Measurements from ENCODE around the gene C9orf85. TPM values are rescaled to one million over a fixed set of nuclear protein-coding genes. Genes with fewer than 3 reads are reported as not detected.

C9orf85 gene
- total and polyA plus RNA-seq, 7 donors, result 8.8 to 40.0 (median 13.3) TPM

DNA sequence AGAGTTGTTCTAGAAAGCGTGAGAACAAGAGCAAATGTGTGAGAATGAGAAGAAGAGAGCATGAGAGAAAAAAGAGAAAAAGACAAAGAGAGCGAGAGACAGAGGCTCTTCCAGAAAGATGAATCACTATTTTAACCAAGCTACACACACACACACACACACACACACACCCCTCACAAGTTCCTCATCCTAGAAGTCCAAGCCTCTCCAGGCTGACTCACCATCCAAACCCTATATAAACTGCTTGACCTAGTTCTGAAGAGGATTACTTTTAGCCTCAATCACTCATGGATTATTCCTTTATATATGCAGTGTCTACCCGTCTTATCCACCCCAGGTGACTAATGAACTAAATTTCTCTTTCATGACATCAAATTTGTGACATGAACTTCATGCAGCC is 111.4 kb downstream of the C9orf85 start:
- TF ChIP-seq EP300 (IDR thresholded peaks at IDR 0.05) (no peak), POLR2A (IDR thresholded peaks at IDR 0.05) (no peak), POLR2AphosphoS5 (IDR thresholded peaks at IDR 0.05) (no peak), CTCF (IDR thresholded peaks at IDR 0.05) (no peak)
- 53 to 83% methylated on average over 3 of the region's 3 CpGs for WGBS, 2 donors
- no peak overlapping the region for H3K4me3 ChIP-seq

More for the DNA sequence above, 111.4 kb downstream of the C9orf85 start:
- Histone ChIP-seq H3K27me3 (no peaks in the 10 kb centered on the region), H3K36me3 (no peaks in the 10 kb centered on the region), H3K27ac (no peak overlapping the region), H3K9me3 (no peaks in the 10 kb centered on the region), H3K4me1 (peaks cover 0 to 4% (median 0%) of the 10 kb centered on the region in 4 donors)
- intact Hi-C loops (cut with DNase I), result no loop called here
- no peak for DNase-seq

Small RNA genes within 50 kb of the gene (small RNA-seq; reads per million reads assigned to genes)
- gene HSPB1P1 (0 reads per million in 3 donors), gene RF00019 (0 reads per million in 3 donors)

Other genes with a start within 250 kb of the C9orf85 start
- 10 to 100 TPM; 17.9 to 90.4 (median 28.8) TPM for gene CEMIP2, start 143.1 kb upstream of the C9orf85 start, total RNA-seq
- 10 to 100 TPM; 18.0 to 46.0 (median 28.8) TPM for gene CEMIP2, start 143.1 kb upstream of the C9orf85 start, polyA plus RNA-seq
- gene ABHD17B, start 446 bp upstream of the C9orf85 start, total RNA-seq, result 10 to 100 TPM; 12.4 to 19.9 (median 17.3) TPM
- gene ABHD17B, start 446 bp upstream of the C9orf85 start, polyA plus RNA-seq, result 10 to 100 TPM; 15.5 to 35.1 (median 16.8) TPM
- gene C9orf57, start 149.0 kb downstream of the C9orf85 start, total RNA-seq, result not detected
- gene C9orf57, start 149.0 kb downstream of the C9orf85 start, polyA plus RNA-seq, result under 1 TPM in 1 of 3 donors, not detected in 2; 0.60 TPM
- gene GDA, start 237.8 kb downstream of the C9orf85 start, total RNA-seq, result under 1 TPM in 2 of 4 donors, not detected in 2; under 0.01 to 0.27 TPM
- 10 to 100 TPM; 16.0 to 63.1 (median 22.8) TPM for gene GDA, start 237.8 kb downstream of the C9orf85 start, polyA plus RNA-seq